ENCODE measurements around the gene NFAM1.

The NFAM1 gene

DNA sequence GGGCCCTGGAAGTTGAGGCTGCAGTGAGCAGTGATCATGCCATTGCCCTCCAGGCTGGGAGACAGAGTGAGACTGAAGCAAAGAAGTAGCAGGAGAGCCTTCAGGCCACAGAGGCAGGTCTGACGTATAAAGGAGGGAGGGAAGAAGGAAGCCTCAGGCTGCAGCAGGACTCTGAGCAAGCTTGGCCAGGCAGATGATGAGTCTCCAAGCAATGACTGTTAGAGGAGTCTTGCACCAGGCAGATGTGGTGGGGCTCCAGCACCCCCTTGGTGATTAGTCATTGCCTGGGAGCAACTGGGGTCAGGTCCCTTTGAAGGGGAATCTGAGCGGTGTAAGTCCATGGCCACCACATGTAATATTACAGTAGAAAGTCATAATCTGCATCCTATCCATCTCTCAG, 36.6 kb upstream of the NFAM1 start:
- TF ChIP-seq CTCF (IDR thresholded peaks at IDR 0.05; ENCODE audit: extremely low read depth, insufficient read depth, missing control alignments), result no peak
- DNase-seq (ENCODE audit: low spot score), result no peak
- in situ Hi-C loops (cut with MboI; ENCODE audit: low pct_unique_long_range_greater_than_20kb, low sequenced_read_pairs, unreplicated experiment), result no loop called here

DNA sequence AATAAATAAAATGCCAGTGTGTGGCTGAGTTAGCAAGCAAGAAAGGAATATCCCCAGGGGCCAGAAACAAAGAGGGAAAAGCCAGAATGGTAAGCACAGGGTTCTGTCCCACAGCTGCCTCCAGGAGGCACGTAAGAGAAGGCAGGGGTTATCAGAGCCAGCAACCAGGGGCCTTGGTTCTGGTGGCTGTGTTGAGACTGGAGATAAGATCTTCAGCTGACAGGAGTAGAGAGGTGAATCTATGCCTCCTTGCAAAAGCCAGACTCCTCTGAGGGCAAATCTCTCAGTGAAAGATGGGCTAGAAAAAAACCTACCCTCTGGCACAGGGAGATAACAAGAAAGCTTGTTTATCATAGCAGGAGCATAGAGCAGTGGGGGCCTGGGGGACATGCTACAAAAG, 29.8 kb upstream of the NFAM1 start:
- in situ Hi-C loops (cut with MboI; ENCODE audit: low pct_unique_long_range_greater_than_20kb, low sequenced_read_pairs, unreplicated experiment), result no loop called here

DNA sequence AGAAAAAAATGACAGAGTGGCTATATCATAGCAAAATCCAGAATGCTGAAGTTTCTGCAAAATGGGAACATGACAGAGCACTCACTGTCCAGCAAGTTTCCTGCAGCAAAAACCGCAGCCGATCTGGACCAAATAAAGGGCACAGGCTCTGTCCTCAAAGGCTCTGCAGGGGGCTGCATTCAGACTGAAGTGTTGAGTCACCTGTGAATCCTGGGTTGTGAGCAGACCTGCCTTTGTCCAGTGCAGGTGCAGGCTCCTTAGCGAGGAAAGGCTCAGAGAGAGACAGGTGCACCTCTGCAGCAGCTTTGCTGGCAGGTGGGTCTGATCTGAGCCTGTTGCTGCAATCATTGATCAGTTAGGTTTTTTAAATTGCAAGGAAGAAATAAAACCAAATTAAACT, 29.3 kb upstream of the NFAM1 start:
- in situ Hi-C loops (cut with MboI; ENCODE audit: low pct_unique_long_range_greater_than_20kb, low sequenced_read_pairs, unreplicated experiment), result no loop called here
- DNase-seq (ENCODE audit: low spot score), result no peak
- TF ChIP-seq CTCF (IDR thresholded peaks at IDR 0.05; ENCODE audit: extremely low read depth, insufficient read depth, missing control alignments), result no peak

More for the DNA sequence above, 29.8 kb upstream of the NFAM1 start:
- TF ChIP-seq CTCF (IDR thresholded peaks at IDR 0.05; ENCODE audit: extremely low read depth, insufficient read depth, missing control alignments), result no peak
- DNase-seq (ENCODE audit: low spot score), result no peak

GRCh38 chr22:42459287-42460063, 27.3 kb upstream of the NFAM1 start:
- DNase-seq (ENCODE audit: low spot score), result no peak
- in situ Hi-C loops (cut with MboI; ENCODE audit: low pct_unique_long_range_greater_than_20kb, low sequenced_read_pairs, unreplicated experiment), result no loop called here
- no peak for TF ChIP-seq CTCF (IDR thresholded peaks at IDR 0.05; ENCODE audit: extremely low read depth, insufficient read depth, missing control alignments)

- TF ChIP-seq CTCF (IDR thresholded peaks at IDR 0.05; ENCODE audit: extremely low read depth, insufficient read depth, missing control alignments), result no peak
- DNase-seq (ENCODE audit: low spot score), result no peak
- in situ Hi-C loops (cut with MboI; ENCODE audit: low pct_unique_long_range_greater_than_20kb, low sequenced_read_pairs, unreplicated experiment), result no loop called here
These were observed 20.7 kb upstream of the NFAM1 start for GRCh38 chr22:42452916-42453315.

GRCh38 chr22:42452456-42452855, 20.3 kb upstream of the NFAM1 start:
- in situ Hi-C loops (cut with MboI; ENCODE audit: low pct_unique_long_range_greater_than_20kb, low sequenced_read_pairs, unreplicated experiment), result no loop called here
- DNase-seq (ENCODE audit: low spot score), result no peak
- no peak for TF ChIP-seq CTCF (IDR thresholded peaks at IDR 0.05; ENCODE audit: extremely low read depth, insufficient read depth, missing control alignments)
